ENCODE measurements around the gene MAD1L1.

Gene MAD1L1

DNA sequence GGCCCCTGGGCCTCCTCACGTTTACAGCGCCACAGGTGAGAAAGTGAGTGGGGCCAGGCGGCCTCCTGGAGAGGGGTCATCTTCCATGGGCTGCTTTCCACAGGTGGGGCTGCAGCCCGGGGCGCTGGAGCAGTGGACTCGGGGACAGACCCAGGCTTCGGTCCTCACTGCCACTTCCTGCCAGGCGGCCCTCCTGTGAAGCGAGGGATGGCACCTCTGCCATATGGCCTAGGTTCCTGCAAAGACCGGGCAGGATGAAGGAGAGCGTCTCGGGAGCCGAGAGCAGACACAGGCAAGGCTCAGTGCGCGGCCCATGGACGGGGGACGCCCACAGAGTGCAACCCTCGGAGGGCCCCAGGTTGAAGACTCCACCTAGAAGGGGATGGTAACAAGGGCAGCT lies 106.8 kb downstream of the MAD1L1 start:
- Histone ChIP-seq H3K27ac (no peak overlapping the region), H3K9ac (ENCODE audit: insufficient read length) (no peak overlapping the region), H3K9me3 (ENCODE audit: low read depth, low read length) (no peaks in the 10 kb centered on the region), H3K36me3 (ENCODE audit: insufficient read depth, low read length) (no peaks in the 10 kb centered on the region), H3K4me3 (no peak overlapping the region)
- no peak for DNase-seq (ENCODE audit: low read depth, low spot score)
- TF ChIP-seq FOXP2 (optimal IDR thresholded peaks at IDR 0.05; ENCODE audit: control extremely low read depth, extremely low read length, insufficient read depth) (no peak), EZH2 (IDR thresholded peaks at IDR 0.05) (no peak), POLR2AphosphoS5 (IDR thresholded peaks at IDR 0.05; ENCODE audit: borderline replicate concordance, low read depth, low read length) (no peak)

DNA sequence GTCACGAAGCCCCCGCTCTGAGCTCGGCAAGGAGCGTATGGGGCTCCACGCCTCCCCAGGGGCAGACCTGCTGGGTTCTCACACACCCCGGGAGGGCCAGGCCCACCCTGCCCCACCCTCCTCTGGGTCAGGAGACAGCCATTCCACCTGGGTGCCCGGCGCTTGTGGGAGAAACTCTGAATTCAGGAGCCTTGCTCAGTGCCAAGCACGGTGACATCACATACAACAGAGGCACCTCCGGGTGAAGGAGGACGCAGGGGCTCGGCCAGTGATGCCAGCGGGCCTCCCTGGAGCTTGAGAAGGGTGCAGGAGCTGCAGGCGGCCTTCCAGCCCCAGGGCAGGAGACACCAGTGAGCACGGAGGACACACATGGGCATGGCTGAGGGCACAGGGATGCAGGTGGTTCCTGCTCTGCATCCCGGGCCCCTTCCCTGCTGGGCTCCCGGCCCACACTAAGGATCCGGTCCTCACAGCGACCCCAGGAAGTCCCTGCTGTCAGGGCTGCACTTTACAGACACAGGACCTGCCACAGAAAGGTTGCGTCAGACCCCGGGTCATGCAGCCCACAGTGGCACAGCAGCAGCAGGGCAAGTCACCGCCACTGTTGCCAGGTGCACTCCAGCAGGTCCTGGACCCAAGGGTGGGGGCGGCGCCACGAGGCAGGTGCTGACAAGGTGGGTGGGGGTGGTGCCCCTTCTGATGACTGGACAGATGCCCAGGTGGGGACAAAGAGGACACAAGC lies 108.0 kb downstream of the MAD1L1 start:
- no peak for DNase-seq (ENCODE audit: low read depth, low spot score)
- H3K9ac ChIP-seq (ENCODE audit: insufficient read length), result no peak overlapping the region
- no peak overlapping the region for H3K4me3 ChIP-seq
- TF ChIP-seq FOXP2 (optimal IDR thresholded peaks at IDR 0.05; ENCODE audit: control extremely low read depth, extremely low read length, insufficient read depth) (no peak), POLR2AphosphoS5 (IDR thresholded peaks at IDR 0.05; ENCODE audit: borderline replicate concordance, low read depth, low read length) (no peak), EZH2 (IDR thresholded peaks at IDR 0.05) (no peak)
- no peaks in the 10 kb centered on the region for H3K9me3 ChIP-seq (ENCODE audit: low read depth, low read length)
- no peaks in the 10 kb centered on the region for H3K36me3 ChIP-seq (ENCODE audit: insufficient read depth, low read length)
- no peak overlapping the region for H3K27ac ChIP-seq

DNA sequence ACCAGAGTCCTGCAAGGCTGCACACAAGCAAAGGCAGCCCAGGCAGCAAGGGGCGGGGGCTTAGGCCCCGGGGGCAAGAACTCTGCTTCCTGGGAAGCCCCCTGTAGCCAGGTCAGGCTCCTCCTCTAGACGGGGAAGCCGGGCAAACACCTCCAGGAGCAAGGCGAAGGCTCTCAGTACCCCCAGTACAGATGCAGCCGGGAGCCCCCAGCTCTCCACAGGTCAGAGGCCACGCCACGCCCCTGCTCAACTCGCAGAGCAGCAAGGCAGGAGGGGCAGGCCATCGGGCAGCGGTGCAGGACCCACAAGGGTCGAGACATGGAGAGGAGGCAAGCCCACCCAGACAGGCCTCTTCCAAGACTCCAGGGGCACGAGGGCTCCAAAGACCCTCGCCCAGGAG lies 108.8 kb downstream of the MAD1L1 start:
- Histone ChIP-seq H3K9me3 (ENCODE audit: low read depth, low read length) (no peaks in the 10 kb centered on the region), H3K4me3 (no peak overlapping the region), H3K36me3 (ENCODE audit: insufficient read depth, low read length) (no peaks in the 10 kb centered on the region), H3K9ac (ENCODE audit: insufficient read length) (no peak overlapping the region), H3K27ac (no peak overlapping the region)
- no peak for DNase-seq (ENCODE audit: low read depth, low spot score)
- no peak for TF ChIP-seq POLR2AphosphoS5 (IDR thresholded peaks at IDR 0.05; ENCODE audit: borderline replicate concordance, low read depth, low read length)
- TF ChIP-seq EZH2 (IDR thresholded peaks at IDR 0.05), result no peak
- TF ChIP-seq FOXP2 (optimal IDR thresholded peaks at IDR 0.05; ENCODE audit: control extremely low read depth, extremely low read length, insufficient read depth), result no peak

DNA sequence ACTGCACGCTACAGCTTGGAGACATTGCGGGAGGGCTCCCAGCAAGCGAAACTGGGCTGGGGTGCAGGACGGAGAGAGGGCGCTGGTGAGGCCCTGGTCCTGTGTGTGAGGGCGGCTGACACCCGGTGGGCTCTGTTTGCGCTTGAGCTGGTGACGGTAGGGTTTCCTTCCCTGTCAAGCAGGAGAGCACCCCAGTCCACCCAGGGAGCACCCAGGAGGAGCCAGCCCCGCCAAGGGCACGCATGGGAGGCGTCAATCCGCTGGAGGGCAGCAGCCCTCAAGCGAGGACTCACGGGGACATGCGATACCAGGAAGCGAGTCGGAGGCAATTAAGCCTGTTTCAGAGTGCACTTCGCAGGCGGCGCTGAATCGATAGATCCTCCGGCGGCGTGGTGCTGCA lies 109.4 kb downstream of the MAD1L1 start:
- no peak for TF ChIP-seq EZH2 (IDR thresholded peaks at IDR 0.05)
- no peak for TF ChIP-seq POLR2AphosphoS5 (IDR thresholded peaks at IDR 0.05; ENCODE audit: borderline replicate concordance, low read depth, low read length)
- TF ChIP-seq FOXP2 (optimal IDR thresholded peaks at IDR 0.05; ENCODE audit: control extremely low read depth, extremely low read length, insufficient read depth), result no peak
- H3K27ac ChIP-seq, result no peak overlapping the region
- no peak for DNase-seq (ENCODE audit: low read depth, low spot score)
- H3K9ac ChIP-seq (ENCODE audit: insufficient read length), result no peak overlapping the region
- no peak overlapping the region for H3K4me3 ChIP-seq
- no peaks in the 10 kb centered on the region for H3K9me3 ChIP-seq (ENCODE audit: low read depth, low read length)
- no peaks in the 10 kb centered on the region for H3K36me3 ChIP-seq (ENCODE audit: insufficient read depth, low read length)

DNA sequence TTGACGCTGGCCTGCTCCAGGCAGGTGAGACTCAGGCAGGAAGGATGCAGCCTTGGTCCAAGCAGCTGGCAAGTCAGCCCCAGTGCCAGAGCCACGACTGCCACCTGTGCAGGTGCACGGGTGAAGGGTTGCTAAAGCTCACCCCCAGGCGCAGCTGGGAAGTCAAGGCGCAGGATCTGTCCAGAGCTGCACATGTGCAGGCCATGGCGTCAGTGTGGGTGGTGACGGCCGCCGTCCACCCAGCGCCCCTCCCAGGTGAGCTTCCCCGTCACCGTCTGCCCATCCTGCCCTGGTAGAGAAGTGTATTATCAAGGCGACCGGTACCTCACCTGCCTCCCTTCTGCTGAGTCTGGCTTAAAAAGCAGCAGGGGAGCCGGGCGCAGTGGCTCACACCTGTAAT lies 110.1 kb downstream of the MAD1L1 start:
- Histone ChIP-seq H3K27ac (no peak overlapping the region), H3K36me3 (ENCODE audit: insufficient read depth, low read length) (no peaks in the 10 kb centered on the region), H3K4me3 (no peak overlapping the region), H3K9me3 (ENCODE audit: low read depth, low read length) (no peaks in the 10 kb centered on the region), H3K9ac (ENCODE audit: insufficient read length) (no peak overlapping the region)
- TF ChIP-seq FOXP2 (optimal IDR thresholded peaks at IDR 0.05; ENCODE audit: control extremely low read depth, extremely low read length, insufficient read depth) (no peak), POLR2AphosphoS5 (IDR thresholded peaks at IDR 0.05; ENCODE audit: borderline replicate concordance, low read depth, low read length) (no peak), EZH2 (IDR thresholded peaks at IDR 0.05) (no peak)
- DNase-seq (ENCODE audit: low read depth, low spot score), result no peak

DNA sequence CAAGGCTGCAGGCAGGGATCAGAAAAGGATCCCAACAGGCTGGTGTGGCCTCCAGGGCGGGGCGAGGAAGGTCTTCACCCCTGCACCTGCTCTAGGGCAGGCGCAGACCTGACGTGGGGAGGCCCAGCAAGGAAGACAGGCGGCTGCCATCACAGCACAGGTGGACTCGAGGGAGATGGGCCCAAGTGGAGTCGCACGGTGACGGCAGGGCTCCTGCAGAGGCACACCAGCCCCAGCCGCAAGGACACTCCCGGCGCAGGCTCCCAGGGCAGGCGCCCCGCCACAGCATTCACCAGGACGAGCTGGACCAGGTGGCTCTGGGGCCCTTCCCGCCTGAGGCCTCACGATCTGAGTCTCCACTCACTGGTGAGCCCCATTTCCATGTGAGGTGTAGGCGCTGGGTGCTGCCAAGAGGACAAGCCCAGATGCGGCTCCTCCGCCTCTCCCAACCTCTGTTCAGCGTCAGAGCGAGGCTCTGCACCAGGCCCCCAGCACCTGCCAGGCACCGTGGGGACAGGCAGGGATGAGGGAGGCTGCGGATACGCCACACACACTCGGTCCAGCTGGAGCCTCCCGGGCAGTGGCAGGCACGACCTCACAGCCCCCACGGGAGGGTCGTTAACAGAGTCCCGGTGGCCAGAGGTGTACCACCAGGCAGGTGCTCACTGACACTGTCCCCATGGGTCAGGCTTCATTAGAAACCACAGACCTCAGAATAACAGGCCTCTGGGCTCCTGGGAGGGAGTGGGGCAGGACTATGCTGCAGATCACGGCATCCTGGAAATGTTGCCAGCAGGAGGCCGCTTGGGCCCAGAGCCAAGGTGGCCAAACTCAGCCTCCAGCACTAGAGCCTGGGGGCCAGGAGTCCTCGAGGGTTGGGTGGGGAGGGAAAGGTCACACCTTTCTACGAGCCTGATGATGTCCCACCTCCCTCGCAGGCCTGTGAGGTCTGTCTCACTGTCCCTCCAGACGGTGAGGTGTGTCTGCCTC lies 111.6 kb downstream of the MAD1L1 start:
- Histone ChIP-seq H3K27ac (no peak overlapping the region), H3K36me3 (ENCODE audit: insufficient read depth, low read length) (no peaks in the 10 kb centered on the region), H3K4me3 (no peak overlapping the region), H3K9me3 (ENCODE audit: low read depth, low read length) (no peaks in the 10 kb centered on the region), H3K9ac (ENCODE audit: insufficient read length) (no peak overlapping the region)
- no peak for DNase-seq (ENCODE audit: low read depth, low spot score)
- TF ChIP-seq FOXP2 (optimal IDR thresholded peaks at IDR 0.05; ENCODE audit: control extremely low read depth, extremely low read length, insufficient read depth), result no peak
- TF ChIP-seq EZH2 (IDR thresholded peaks at IDR 0.05), result no peak
- TF ChIP-seq POLR2AphosphoS5 (IDR thresholded peaks at IDR 0.05; ENCODE audit: borderline replicate concordance, low read depth, low read length), result no peak

DNA sequence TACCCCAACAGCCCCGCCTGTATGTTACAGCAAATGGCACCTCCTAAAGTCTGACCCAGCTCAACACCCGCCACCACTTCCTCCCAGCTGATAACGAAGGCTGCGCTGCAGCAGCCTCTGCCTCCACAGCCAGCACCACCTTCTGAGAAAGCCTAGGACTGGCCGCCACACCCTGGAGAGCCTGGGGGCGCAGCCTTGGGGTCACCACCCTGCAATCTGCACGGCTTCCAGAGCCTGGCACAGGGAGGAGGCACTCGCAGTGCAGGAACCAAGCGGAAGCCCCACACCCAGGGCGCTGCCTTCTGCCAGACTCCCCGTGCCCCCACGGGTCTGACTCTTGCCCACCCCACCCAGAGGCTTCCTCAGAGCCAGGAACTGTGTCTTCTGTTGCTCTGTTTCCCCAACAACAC lies 112.5 kb downstream of the MAD1L1 start:
- no peaks in the 10 kb centered on the region for H3K36me3 ChIP-seq (ENCODE audit: insufficient read depth, low read length)
- H3K9ac ChIP-seq (ENCODE audit: insufficient read length), result no peak overlapping the region
- no peak overlapping the region for H3K27ac ChIP-seq
- TF ChIP-seq EZH2 (IDR thresholded peaks at IDR 0.05), result no peak
- no peak for TF ChIP-seq FOXP2 (optimal IDR thresholded peaks at IDR 0.05; ENCODE audit: control extremely low read depth, extremely low read length, insufficient read depth)
- no peak for TF ChIP-seq POLR2AphosphoS5 (IDR thresholded peaks at IDR 0.05; ENCODE audit: borderline replicate concordance, low read depth, low read length)
- no peaks in the 10 kb centered on the region for H3K9me3 ChIP-seq (ENCODE audit: low read depth, low read length)
- H3K4me3 ChIP-seq, result no peak overlapping the region
- no peak for DNase-seq (ENCODE audit: low read depth, low spot score)

DNA sequence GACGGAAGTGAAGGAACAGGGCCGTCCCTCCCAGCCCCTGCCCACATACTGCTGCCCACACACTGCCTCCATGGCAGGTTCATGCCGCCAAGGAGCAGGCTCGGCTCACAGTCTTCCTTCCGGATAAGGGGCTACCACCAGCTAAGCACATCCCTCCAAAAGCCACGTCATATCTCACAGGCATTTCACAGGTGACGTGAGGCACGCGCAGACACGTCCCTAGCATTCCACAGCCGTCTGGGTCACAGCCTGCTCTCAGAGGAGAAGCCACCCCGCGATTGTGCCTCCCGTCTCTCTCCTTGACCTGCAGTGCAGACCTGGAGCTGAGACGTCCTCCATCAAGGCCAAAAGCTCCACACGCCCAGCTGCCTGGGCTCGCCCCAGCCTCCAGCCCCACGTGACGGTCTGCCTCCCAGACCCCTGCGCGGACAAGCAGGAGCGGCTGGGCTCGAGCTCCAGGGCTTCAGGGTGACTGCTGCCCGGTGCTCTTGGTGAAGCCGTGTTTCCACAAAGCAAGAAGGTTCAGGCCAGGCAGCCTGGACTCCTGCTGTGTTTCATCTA lies 114.0 kb downstream of the MAD1L1 start:
- TF ChIP-seq POLR2AphosphoS5 (IDR thresholded peaks at IDR 0.05; ENCODE audit: borderline replicate concordance, low read depth, low read length) (no peak), EZH2 (IDR thresholded peaks at IDR 0.05) (no peak), FOXP2 (optimal IDR thresholded peaks at IDR 0.05; ENCODE audit: control extremely low read depth, extremely low read length, insufficient read depth) (no peak)
- Histone ChIP-seq H3K27ac (no peak overlapping the region), H3K9ac (ENCODE audit: insufficient read length) (no peak overlapping the region), H3K4me3 (no peak overlapping the region), H3K9me3 (ENCODE audit: low read depth, low read length) (no peaks in the 10 kb centered on the region), H3K36me3 (ENCODE audit: insufficient read depth, low read length) (no peaks in the 10 kb centered on the region; the same call in 1 of the 2 replicates)
- no peak for DNase-seq (ENCODE audit: low read depth, low spot score)
